ENCODE data around the gene ZNF555. TPM values are rescaled to one million over a fixed set of nuclear protein-coding genes. Genes with fewer than 3 reads are reported as not detected.

ZNF555 gene
- total and polyA plus RNA-seq, 7 experiments from 2014 or later: 1.2 to 10.0 (median 2.7) TPM

- Mint-ChIP-seq H3K4me1 (peaks cover 0 to 4% (median 0%) of the 10 kb centered on the region in 7 donors), H3K4me3 (no peak overlapping the region), H3K36me3 (peaks cover 7 to 16% (median 11%) of the 10 kb centered on the region in 5 donors), H3K27me3 (no peaks in the 10 kb centered on the region), H3K9me3 (no peaks in the 10 kb centered on the region), H3K27ac (no peak overlapping the region)
- ATAC-seq: no peak
- intact Hi-C loops (cut with micrococcal nuclease): no loop called here
- POLR2A ChIA-PET: interaction anchor here (0.6 kb wide), 1 partner anchor 23 kb away, joined by 3 read pairs; no protein-coding TSS in a partner anchor
- DNase-seq: no peak
- Histone ChIP-seq H3K9me3 (ENCODE audit: control insufficient read depth in 2 of 3, low read length in 3 of 3) (no peaks in the 10 kb centered on the region), H3K27me3 (ENCODE audit: control insufficient read depth in 2 of 2, insufficient read depth in 2 of 2, low read length in 2 of 2) (no peaks in the 10 kb centered on the region), H3K4me1 (ENCODE audit: control insufficient read depth in 2 of 2, insufficient read depth in 2 of 2, low read length in 2 of 2) (no peaks in the 10 kb centered on the region), H3K27ac (ENCODE audit: low read depth, low read length) (no peak overlapping the region), H3K36me3 (ENCODE audit: control insufficient read depth in 2 of 3, insufficient read depth in 3 of 3, low read length in 3 of 3) (peaks cover 0 to 75% (median 6%) of the 10 kb centered on the region in 3 experiments), H3K4me3 (ENCODE audit: low read length) (no peak overlapping the region)
- CTCF ChIA-PET: no interaction called here
Observed at GRCh38 chr19:2807379-2808128, 33.7 kb upstream of the ZNF555 start.

- ChIA-PET CTCF (no interaction called here), POLR2A (no interaction called here)
- no peak overlapping the region for H3K4me3 ChIP-seq (ENCODE audit: low read length)
Observed at GRCh38 chr19:2808129-2808941, 32.9 kb upstream of the ZNF555 start.

GRCh38 chr19:2809387-2810140 is 31.7 kb upstream of the ZNF555 start:
- no peak for ATAC-seq
- no peak for DNase-seq
- Histone ChIP-seq H3K27ac (ENCODE audit: low read depth, low read length) (no peak overlapping the region), H3K9me3 (ENCODE audit: control insufficient read depth in 2 of 3, low read length in 3 of 3) (no peaks in the 10 kb centered on the region), H3K4me1 (ENCODE audit: control insufficient read depth in 2 of 2, insufficient read depth in 2 of 2, low read length in 2 of 2) (no peaks in the 10 kb centered on the region), H3K4me3 (ENCODE audit: low read length) (no peak overlapping the region), H3K36me3 (ENCODE audit: control insufficient read depth in 2 of 3, insufficient read depth in 3 of 3, low read length in 3 of 3) (peaks cover 0 to 62% (median 6%) of the 10 kb centered on the region in 3 experiments), H3K27me3 (ENCODE audit: control insufficient read depth in 2 of 2, insufficient read depth in 2 of 2, low read length in 2 of 2) (no peaks in the 10 kb centered on the region)
- H3K27me3 Mint-ChIP-seq: no peaks in the 10 kb centered on the region
- H3K36me3 Mint-ChIP-seq: peaks cover 3 to 13% (median 6%) of the 10 kb centered on the region in 5 donors
- intact Hi-C loops (cut with micrococcal nuclease): no loop called here
- peaks cover 0 to 2% (median 0%) of the 10 kb centered on the region in 7 donors for H3K4me1 Mint-ChIP-seq
- no peak overlapping the region for H3K4me3 Mint-ChIP-seq
- ChIA-PET CTCF (no interaction called here), POLR2A (no interaction called here)
- H3K9me3 Mint-ChIP-seq: no peaks in the 10 kb centered on the region
- no peak overlapping the region for H3K27ac Mint-ChIP-seq

More at GRCh38 chr19:2808129-2808941, 32.9 kb upstream of the ZNF555 start:
- Histone ChIP-seq H3K27me3 (ENCODE audit: control insufficient read depth in 2 of 2, insufficient read depth in 2 of 2, low read length in 2 of 2) (no peaks in the 10 kb centered on the region), H3K36me3 (ENCODE audit: control insufficient read depth in 2 of 3, insufficient read depth in 3 of 3, low read length in 3 of 3) (peaks cover 0 to 69% (median 6%) of the 10 kb centered on the region in 3 experiments), H3K4me1 (ENCODE audit: control insufficient read depth in 2 of 2, insufficient read depth in 2 of 2, low read length in 2 of 2) (no peaks in the 10 kb centered on the region), H3K27ac (ENCODE audit: low read depth, low read length) (no peak overlapping the region), H3K9me3 (ENCODE audit: control insufficient read depth in 2 of 3, low read length in 3 of 3) (no peaks in the 10 kb centered on the region)
- Mint-ChIP-seq H3K27me3 (no peaks in the 10 kb centered on the region), H3K9me3 (no peaks in the 10 kb centered on the region), H3K36me3 (peaks cover 3 to 13% (median 6%) of the 10 kb centered on the region in 5 donors), H3K4me1 (peaks cover 0 to 2% (median 0%) of the 10 kb centered on the region in 7 donors), H3K27ac (no peak overlapping the region), H3K4me3 (no peak overlapping the region)
- ATAC-seq (no peak), DNase-seq (no peak)
- intact Hi-C loops (cut with micrococcal nuclease): no loop called here

- intact Hi-C loops (cut with micrococcal nuclease): no loop called here
- Histone ChIP-seq H3K4me1 (ENCODE audit: control insufficient read depth in 2 of 2, insufficient read depth in 2 of 2, low read length in 2 of 2) (no peaks in the 10 kb centered on the region), H3K27ac (ENCODE audit: low read depth, low read length) (no peak overlapping the region), H3K36me3 (ENCODE audit: control insufficient read depth in 2 of 3, insufficient read depth in 3 of 3, low read length in 3 of 3) (peaks cover 0 to 55% (median 6%) of the 10 kb centered on the region in 3 experiments), H3K27me3 (ENCODE audit: control insufficient read depth in 2 of 2, insufficient read depth in 2 of 2, low read length in 2 of 2) (no peaks in the 10 kb centered on the region), H3K9me3 (ENCODE audit: control insufficient read depth in 2 of 3, low read length in 3 of 3) (no peaks in the 10 kb centered on the region), H3K4me3 (ENCODE audit: low read length) (no peak overlapping the region)
- Mint-ChIP-seq H3K27ac (no peak overlapping the region), H3K4me3 (no peak overlapping the region), H3K27me3 (no peaks in the 10 kb centered on the region), H3K4me1 (peaks cover 0 to 2% (median 0%) of the 10 kb centered on the region in 7 donors), H3K9me3 (no peaks in the 10 kb centered on the region), H3K36me3 (peaks cover 3 to 13% (median 5%) of the 10 kb centered on the region in 5 donors)
- DNase-seq (no peak), ATAC-seq (no peak)
- POLR2A ChIA-PET: interaction anchor here (0.7 to 0.8 kb wide), 2 partner anchors 25 to 51 kb away, joined by 3 read pairs; partner anchors contain the start of gene THOP1
- CTCF ChIA-PET: no interaction called here
Observed at GRCh38 chr19:2810141-2811091, 30.9 kb upstream of the ZNF555 start.

GRCh38 chr19:2811221-2811722 is 30.0 kb upstream of the ZNF555 start:
- Mint-ChIP-seq H3K4me3 (no peak overlapping the region), H3K27ac (no peak overlapping the region), H3K27me3 (no peaks in the 10 kb centered on the region), H3K4me1 (peaks cover 0 to 2% (median 0%) of the 10 kb centered on the region in 7 donors), H3K9me3 (no peaks in the 10 kb centered on the region), H3K36me3 (peaks cover 3 to 13% (median 5%) of the 10 kb centered on the region in 5 donors)
- ChIA-PET POLR2A (no interaction called here), CTCF (no interaction called here)
- peaks cover 0 to 54% (median 6%) of the 10 kb centered on the region in 3 experiments for H3K36me3 ChIP-seq (ENCODE audit: control insufficient read depth in 2 of 3, insufficient read depth in 3 of 3, low read length in 3 of 3)
- no peaks in the 10 kb centered on the region for H3K27me3 ChIP-seq (ENCODE audit: control insufficient read depth in 2 of 2, insufficient read depth in 2 of 2, low read length in 2 of 2)
- no peaks in the 10 kb centered on the region for H3K4me1 ChIP-seq (ENCODE audit: control insufficient read depth in 2 of 2, insufficient read depth in 2 of 2, low read length in 2 of 2)
- H3K9me3 ChIP-seq (ENCODE audit: control insufficient read depth in 2 of 3, low read length in 3 of 3): no peaks in the 10 kb centered on the region
- no peak overlapping the region for H3K27ac ChIP-seq (ENCODE audit: low read depth, low read length)
- intact Hi-C loops (cut with micrococcal nuclease): no loop called here
- no peak for ATAC-seq
- H3K4me3 ChIP-seq (ENCODE audit: low read length): no peak overlapping the region
- no peak for DNase-seq
